Ectodermal cell (in vitro differentiated cells): Measurements from ENCODE around the gene LRRC8D.

Experiments
- H3K27ac ChIP-seq: 2 replicates; pipeline ENCODE4 v1.7.0; 2013; ENCODE audit warnings: mild to moderate bottlenecking, low read depth, low read length; ENCODE audit not compliant: insufficient read depth, poor library complexity, severe bottlenecking
- H3K27me3 ChIP-seq: 2 replicates; pipeline ENCODE4 v1.7.0; 2013; ENCODE audit warnings: mild to moderate bottlenecking, low read length; ENCODE audit not compliant: insufficient read depth, control insufficient read depth, poor library complexity, severe bottlenecking
- H3K36me3 ChIP-seq: one replicate; pipeline ENCODE4 v1.7.0; 2013; ENCODE audit warnings: low read length; ENCODE audit not compliant: control insufficient read depth, insufficient read depth
- H3K4me1 ChIP-seq: one replicate; pipeline ENCODE4 v1.7.0; 2013; ENCODE audit warnings: low read length; ENCODE audit not compliant: control insufficient read depth, insufficient read depth
- H3K4me3 ChIP-seq: 2 replicates; pipeline ENCODE4 v1.7.0; 2013; ENCODE audit warnings: low read depth, low read length, control low read depth; ENCODE audit not compliant: insufficient read depth
- H3K9me3 ChIP-seq: 2 replicates; pipeline ENCODE4 v1.7.0; 2013; ENCODE audit warnings: mild to moderate bottlenecking, low read length, moderate library complexity; ENCODE audit not compliant: control insufficient read depth
- WGBS, 2 experiments: methylation state at CpG; one replicate each; pipeline ENCODE4 v1.1.7; 2013; ENCODE audit warnings: missing lambda C conversion rate in 2 of 2; 5-methylcytosine and 5-hydroxymethylcytosine counted together

LRRC8D gene

DNA sequence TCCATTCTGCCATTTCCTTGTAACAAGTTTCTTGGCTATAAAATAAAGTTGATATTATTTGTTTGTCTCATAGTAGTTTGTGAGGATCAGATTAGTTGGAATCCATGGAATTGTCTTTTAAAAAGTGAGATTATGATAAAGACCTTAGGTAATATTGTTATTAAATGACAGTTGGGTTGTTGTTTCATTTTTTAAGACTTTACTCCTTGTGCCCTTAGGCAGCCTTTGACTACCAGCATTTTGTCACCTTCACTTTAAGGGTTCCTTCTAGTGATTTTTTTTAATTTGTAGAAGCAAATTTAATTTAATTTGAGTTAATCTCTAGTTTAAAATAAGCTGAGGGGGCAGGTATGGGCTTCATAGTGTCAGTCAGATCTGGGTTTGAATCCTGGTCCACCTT is 89.4 kb downstream of the LRRC8D start:
- H3K4me1 ChIP-seq: peaks cover 40% of the 10 kb centered on the region
- no peaks in the 10 kb centered on the region for H3K36me3 ChIP-seq
- no peak overlapping the region for H3K4me3 ChIP-seq
- H3K27me3 ChIP-seq: no peaks in the 10 kb centered on the region
- H3K9me3 ChIP-seq: no peaks in the 10 kb centered on the region
- peak overlapping the region; percentile 22 for H3K27ac ChIP-seq

DNA sequence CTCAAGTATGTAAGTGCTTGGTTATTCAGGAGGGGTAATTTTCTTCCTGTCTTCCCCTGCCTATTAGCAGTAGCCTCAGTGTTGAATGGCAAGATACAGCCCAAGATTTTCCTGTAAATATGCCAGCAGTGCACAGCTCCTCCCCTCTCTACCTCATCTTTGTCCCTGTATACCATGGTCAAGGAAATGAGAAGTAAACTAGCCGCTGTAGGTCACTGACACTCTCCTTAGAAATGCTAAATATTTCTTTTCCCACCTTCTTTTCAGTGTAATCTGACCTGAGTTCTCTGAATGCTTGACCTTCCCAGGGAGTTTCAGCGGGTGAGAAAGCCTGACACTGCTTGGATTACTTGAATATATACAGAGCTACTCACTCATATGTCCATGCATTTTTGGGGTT is 89.9 kb downstream of the LRRC8D start:
- H3K4me1 ChIP-seq: peaks cover 35% of the 10 kb centered on the region
- 0% methylated on average over 1 to 2 of the region's 2 CpGs for WGBS, 2 experiments
- H3K27me3 ChIP-seq: no peaks in the 10 kb centered on the region
- H3K36me3 ChIP-seq: no peaks in the 10 kb centered on the region
- H3K4me3 ChIP-seq: no peak overlapping the region
- H3K9me3 ChIP-seq: no peaks in the 10 kb centered on the region
- peak overlapping the region; percentile 22 for H3K27ac ChIP-seq

DNA sequence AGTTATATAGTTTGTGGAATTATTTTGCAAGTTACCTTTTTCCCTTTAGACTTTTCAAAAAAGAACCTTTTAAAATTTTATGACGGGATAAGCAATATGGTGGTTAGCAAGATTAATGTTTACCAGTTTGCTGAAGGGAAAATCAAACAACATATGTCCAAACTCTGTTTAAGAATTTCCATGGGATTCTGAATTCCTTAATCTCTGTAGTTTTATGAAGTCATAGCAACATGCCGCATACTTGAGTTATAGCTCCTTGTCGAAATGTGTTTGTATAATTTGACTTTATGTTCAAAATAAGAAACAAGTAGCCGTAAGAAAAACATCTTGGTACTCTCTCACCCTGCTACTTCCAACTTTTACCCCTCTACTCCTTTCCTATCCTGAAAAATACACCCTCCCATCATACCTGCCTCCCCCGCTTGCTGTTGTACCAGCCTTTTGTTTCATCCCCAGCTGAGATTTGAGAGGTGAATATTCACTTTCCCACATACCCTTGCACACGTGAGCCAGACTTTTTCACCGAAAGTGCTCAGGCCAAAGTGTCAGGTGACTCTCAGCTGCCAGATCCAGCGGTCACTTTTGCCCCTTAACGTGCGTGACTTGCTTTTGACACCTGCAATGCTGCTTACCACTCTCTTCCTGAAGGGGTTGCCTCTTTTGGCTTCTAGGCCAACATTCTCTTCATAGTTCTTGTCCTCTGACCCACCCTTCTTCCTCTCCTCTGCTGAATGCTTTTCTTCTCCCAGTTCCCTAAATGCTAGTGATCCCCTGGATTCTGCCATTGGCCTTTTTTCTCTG is 90.6 kb downstream of the LRRC8D start:
- Histone ChIP-seq H3K4me1 (peaks cover 29% of the 10 kb centered on the region), H3K27me3 (no peaks in the 10 kb centered on the region), H3K36me3 (no peaks in the 10 kb centered on the region), H3K27ac (peak overlapping the region; percentile 57), H3K9me3 (no peaks in the 10 kb centered on the region), H3K4me3 (no peak overlapping the region)
- WGBS, 2 experiments: 47 to 49% methylated on average over 9 of the region's 10 CpGs

DNA sequence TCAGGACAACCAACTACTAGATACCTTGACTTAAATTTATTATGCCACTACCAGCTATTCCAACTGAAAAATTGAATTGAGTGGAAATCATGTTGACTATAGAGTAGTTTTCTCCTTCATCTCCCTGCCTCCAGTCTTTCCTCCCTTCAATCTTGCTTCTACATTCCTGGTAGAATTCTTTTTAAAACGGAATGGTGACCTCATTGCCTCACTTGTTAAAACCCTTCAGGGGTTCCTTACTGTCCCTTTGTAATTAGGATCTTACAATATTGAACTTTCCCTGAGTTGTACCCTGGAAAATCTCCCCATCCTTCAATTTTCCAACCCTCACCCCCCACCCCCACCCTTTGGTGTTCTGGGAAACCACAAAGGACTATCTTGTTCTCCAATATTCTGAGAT is 91.2 kb downstream of the LRRC8D start:
- peak overlapping the region; percentile 42 for H3K27ac ChIP-seq
- no peaks in the 10 kb centered on the region for H3K9me3 ChIP-seq
- no peaks in the 10 kb centered on the region for H3K27me3 ChIP-seq
- H3K4me3 ChIP-seq: no peak overlapping the region
- no peaks in the 10 kb centered on the region for H3K36me3 ChIP-seq
- H3K4me1 ChIP-seq: peaks cover 23% of the 10 kb centered on the region
- WGBS, 2 experiments: 0 to 7% methylated on average over 1 of the region's 1 CpG

DNA sequence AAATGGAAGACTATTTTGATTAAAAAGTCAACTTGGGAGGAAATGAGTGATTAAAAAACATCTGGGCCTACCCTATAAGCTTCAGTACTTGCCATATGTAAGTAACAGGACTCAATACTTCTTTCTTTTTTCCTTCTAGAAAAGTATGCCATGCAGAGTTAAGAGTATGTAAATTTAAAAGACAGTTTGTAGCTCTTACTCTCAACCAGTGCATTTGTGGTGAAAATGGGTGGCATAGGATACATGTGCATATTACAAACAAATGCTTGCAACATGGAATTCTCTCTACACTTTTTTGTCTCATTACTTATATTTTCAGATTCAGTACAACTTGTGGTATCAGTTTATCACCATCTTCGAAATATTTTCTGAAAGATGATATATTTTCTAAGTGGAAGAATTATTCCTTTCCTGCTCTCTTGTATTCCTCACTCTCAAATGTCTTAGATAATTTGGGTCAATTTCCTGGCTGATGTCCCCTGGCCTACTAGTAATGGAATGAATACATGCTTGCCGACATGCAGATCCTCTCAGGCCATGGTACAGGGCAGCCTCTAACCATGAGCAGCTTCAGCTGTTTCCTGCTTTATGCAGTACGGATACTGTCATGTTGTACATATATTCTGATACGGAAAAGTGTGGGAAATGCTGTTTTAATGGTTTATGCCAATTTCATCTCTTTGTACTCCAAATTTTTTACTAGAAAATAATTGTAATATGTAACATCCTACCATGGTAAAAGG is 92.7 kb downstream of the LRRC8D start:
- peaks cover 17% of the 10 kb centered on the region for H3K4me1 ChIP-seq
- H3K36me3 ChIP-seq: no peaks in the 10 kb centered on the region
- H3K27me3 ChIP-seq: no peaks in the 10 kb centered on the region
- H3K9me3 ChIP-seq: no peaks in the 10 kb centered on the region
- WGBS, 2 experiments: 95 to 97% methylated on average over 3 to 4 of the region's 4 CpGs
- no peak overlapping the region for H3K27ac ChIP-seq
- no peak overlapping the region for H3K4me3 ChIP-seq

DNA sequence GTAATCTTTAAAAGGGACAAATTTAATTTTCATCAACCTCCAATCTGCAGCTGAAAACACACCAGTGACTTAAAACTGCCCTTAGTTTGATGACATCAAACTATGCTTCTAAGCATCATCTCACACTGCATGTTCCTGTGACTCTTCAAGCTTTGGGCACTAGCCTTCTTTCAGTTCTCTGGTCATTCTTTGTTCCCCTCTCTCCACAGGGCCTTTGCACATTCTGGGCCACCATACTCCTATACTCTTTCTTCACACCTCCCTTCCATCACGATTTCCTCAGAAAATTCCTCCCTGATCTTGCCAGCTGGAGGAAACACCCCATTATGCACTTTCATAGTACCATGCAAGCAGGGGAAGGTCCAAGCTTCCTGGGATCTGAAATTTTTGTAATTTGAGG is 96.5 kb downstream of the LRRC8D start:
- no peaks in the 10 kb centered on the region for H3K4me1 ChIP-seq
- no peaks in the 10 kb centered on the region for H3K36me3 ChIP-seq
- 88 to 97% methylated on average over 1 of the region's 1 CpG for WGBS, 2 experiments
- H3K4me3 ChIP-seq: no peak overlapping the region
- H3K9me3 ChIP-seq: no peaks in the 10 kb centered on the region
- no peaks in the 10 kb centered on the region for H3K27me3 ChIP-seq
- no peak overlapping the region for H3K27ac ChIP-seq

DNA sequence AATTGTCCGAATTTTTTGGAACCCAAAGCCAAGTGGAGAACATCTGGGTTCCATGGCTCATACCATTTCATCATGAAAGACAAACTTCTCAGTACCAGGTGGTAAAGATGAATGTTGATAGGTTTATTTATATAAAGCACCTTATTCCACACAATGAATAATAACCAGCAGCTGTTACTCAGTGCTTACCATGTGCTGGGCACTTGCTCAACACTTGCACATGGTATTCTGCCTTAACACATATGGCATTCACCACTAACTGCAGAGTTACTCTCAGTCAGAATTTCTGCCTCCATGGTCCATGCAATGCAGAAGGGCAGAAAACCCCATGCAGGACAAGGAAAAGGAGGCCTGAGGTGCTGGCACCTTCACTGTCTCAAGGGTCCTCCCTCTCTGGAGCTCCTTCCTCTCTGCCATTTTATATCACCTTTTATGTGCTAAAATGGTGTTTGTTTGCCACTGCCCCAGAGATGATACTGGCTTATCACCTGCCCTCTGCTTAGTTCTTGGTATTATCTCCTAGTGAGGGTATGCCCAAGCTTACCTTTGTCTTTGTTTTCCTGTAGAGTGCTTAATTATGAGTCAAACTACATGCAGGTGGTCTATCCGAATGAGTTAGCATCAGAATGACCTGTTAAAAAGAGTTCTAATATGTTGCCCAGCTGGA is 97.4 kb downstream of the LRRC8D start:
- H3K4me3 ChIP-seq: no peak overlapping the region
- peaks cover 3% of the 10 kb centered on the region for H3K36me3 ChIP-seq
- H3K4me1 ChIP-seq: no peaks in the 10 kb centered on the region
- H3K27ac ChIP-seq: no peak overlapping the region
- no peaks in the 10 kb centered on the region for H3K27me3 ChIP-seq
- 75% methylated on average over 2 of the region's 2 CpGs for WGBS, 2 experiments
- H3K9me3 ChIP-seq: peaks cover under 1% of the 10 kb centered on the region

DNA sequence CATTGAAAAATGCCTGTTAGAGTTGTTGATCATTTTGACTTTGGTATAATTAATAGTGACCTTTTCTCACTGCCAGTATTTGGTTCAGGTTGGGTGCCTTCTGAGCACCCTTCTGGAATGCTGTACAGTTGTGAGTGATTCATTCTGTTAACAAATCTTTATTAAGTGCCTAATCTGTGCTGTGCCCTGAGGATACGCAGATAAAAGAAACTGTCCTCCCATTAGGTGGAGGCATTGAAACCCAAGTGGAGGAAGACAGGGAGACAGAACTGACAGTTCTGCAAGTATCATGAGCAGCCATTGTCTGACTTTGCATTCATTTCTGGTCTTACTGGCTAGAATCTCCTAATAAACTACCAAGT is 97.9 kb downstream of the LRRC8D start:
- H3K27me3 ChIP-seq: no peaks in the 10 kb centered on the region
- H3K4me1 ChIP-seq: no peaks in the 10 kb centered on the region
- H3K4me3 ChIP-seq: no peak overlapping the region
- peaks cover 8% of the 10 kb centered on the region for H3K36me3 ChIP-seq
- 90 to 91% methylated on average over 1 of the region's 1 CpG for WGBS, 2 experiments
- H3K9me3 ChIP-seq: peaks cover 5% of the 10 kb centered on the region
- H3K27ac ChIP-seq: no peak overlapping the region

DNA sequence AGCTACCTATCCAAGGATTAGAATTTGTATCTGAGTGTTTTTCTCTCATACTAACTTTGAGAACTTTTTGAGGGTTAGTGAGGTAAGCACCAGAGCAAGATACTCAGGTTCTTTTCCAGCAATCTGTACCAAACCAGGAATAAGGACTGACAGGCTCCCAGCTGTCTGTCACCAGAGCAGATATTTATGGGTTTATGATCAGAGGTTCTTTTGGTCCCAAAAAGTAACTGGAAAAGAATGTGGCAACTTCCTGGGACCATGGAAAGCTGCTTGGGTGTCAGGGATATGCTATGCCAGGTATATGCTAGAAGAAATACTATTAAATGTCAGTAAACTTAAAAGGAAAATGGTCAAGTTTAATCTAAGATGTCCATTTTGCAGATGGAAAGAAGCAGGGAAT is 98.3 kb downstream of the LRRC8D start:
- Histone ChIP-seq H3K27me3 (no peaks in the 10 kb centered on the region), H3K4me1 (no peaks in the 10 kb centered on the region), H3K27ac (no peak overlapping the region), H3K36me3 (peaks cover 9% of the 10 kb centered on the region), H3K4me3 (no peak overlapping the region), H3K9me3 (peaks cover 5% of the 10 kb centered on the region)

DNA sequence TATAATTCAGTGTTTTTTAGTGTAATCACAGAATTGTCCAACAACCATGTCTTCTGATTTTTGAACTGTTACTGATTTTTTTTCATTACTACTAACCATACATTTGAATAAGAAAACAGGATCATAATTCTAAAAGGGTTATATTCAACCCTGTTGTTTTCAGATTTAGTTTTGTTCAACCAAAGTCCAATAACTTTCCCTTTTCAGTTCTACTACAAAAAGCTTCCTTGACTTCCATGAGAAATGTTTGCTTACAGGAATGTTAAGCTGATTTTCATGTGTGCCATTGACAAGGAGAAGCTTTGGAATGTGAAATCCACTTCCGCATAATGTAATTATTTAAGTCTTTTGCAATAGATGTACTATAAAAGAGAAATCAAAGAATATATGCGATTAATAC is 102.1 kb downstream of the LRRC8D start:
- Histone ChIP-seq H3K27ac (no peak overlapping the region), H3K4me3 (no peak overlapping the region), H3K36me3 (peaks cover 9% of the 10 kb centered on the region), H3K27me3 (no peaks in the 10 kb centered on the region), H3K4me1 (no peaks in the 10 kb centered on the region), H3K9me3 (peaks cover 5% of the 10 kb centered on the region)
- 80% methylated on average over 1 of the region's 2 CpGs; no CpG with 5 or more reads in 1 of the 2 experiments for WGBS, 2 experiments
